ENCODE results near the gene PCDH9.

DNA sequence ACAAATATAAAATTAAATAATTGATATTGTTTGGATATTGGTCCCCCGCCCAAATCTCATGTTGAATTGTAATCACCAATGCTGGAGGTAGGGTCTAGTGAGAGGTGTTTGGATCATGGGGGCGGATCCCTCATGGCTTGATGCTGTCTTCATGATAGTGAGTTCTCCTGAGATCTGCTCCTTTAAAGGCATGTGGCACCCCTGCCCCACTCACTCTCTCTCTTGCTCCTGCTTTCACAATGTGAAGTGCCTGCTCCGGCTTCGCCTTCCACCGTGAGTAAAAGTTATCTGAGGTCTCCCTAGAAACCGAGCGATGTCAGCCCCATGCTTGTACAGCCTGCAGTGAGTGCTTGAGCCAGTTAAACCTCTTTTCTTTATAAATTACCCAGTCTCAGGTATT lies 248.2 kb downstream of the PCDH9 start:
- TF ChIP-seq, protein P1, sequence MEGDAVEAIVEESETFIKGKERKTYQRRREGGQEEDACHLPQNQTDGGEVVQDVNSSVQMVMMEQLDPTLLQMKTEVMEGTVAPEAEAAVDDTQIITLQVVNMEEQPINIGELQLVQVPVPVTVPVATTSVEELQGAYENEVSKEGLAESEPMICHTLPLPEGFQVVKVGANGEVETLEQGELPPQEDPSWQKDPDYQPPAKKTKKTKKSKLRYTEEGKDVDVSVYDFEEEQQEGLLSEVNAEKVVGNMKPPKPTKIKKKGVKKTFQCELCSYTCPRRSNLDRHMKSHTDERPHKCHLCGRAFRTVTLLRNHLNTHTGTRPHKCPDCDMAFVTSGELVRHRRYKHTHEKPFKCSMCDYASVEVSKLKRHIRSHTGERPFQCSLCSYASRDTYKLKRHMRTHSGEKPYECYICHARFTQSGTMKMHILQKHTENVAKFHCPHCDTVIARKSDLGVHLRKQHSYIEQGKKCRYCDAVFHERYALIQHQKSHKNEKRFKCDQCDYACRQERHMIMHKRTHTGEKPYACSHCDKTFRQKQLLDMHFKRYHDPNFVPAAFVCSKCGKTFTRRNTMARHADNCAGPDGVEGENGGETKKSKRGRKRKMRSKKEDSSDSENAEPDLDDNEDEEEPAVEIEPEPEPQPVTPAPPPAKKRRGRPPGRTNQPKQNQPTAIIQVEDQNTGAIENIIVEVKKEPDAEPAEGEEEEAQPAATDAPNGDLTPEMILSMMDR (IDR thresholded peaks at IDR 0.05 in 8 of 11, conservative IDR thresholded peaks at IDR 0.05 in 3 of 11), result no peak
- no peak for TF ChIP-seq POLR2A (IDR thresholded peaks at IDR 0.05)
